HEK293T (cell line): ENCODE results near the gene AQP9.

Experiments
- BHLHE40 ChIP-seq: fragments of 450-650 bp; IDR thresholded peaks from 2 replicates; pipeline ENCODE4 v1.6.1; 2016; ENCODE audit warnings: mild to moderate bottlenecking, moderate library complexity, borderline replicate concordance
- CTBP1 ChIP-seq: fragments of 450-650 bp; IDR thresholded peaks from 2 replicates; pipeline ENCODE4 v1.6.1; 2016; ENCODE audit warnings: borderline replicate concordance
- ELF4 ChIP-seq: fragments of 450-650 bp; IDR thresholded peaks from 2 replicates; pipeline ENCODE4 v1.6.1; 2017; ENCODE audit warnings: antibody characterized with exemption
- FOXA1 ChIP-seq: fragments of 450-650 bp; IDR thresholded peaks from 2 replicates; pipeline ENCODE4 v1.6.1; 2016; ENCODE audit warnings: mild to moderate bottlenecking
- FOXK2 ChIP-seq: fragments of 450-650 bp; IDR thresholded peaks from 2 replicates; pipeline ENCODE4 v1.6.1; 2016; ENCODE audit warnings: mild to moderate bottlenecking
- NFRKB ChIP-seq: fragments of 450-650 bp; IDR thresholded peaks from 2 replicates; pipeline ENCODE4 v1.6.1; 2016; ENCODE audit warnings: mild to moderate bottlenecking, moderate library complexity
- PKNOX1 ChIP-seq: fragments of 450-650 bp; IDR thresholded peaks from 2 replicates; pipeline ENCODE4 v1.6.1; 2016
- SP1 ChIP-seq: fragments of 450-650 bp; IDR thresholded peaks from 2 replicates; pipeline ENCODE4 v1.6.1; 2017
- SUZ12 ChIP-seq: fragments of 450-650 bp; IDR thresholded peaks from 2 replicates; pipeline ENCODE4 v1.6.1; 2016; ENCODE audit warnings: mild to moderate bottlenecking
- TARDBP ChIP-seq: fragments of 450-650 bp; IDR thresholded peaks from 2 replicates; pipeline ENCODE4 v1.6.1; 2016
- ZNF384 ChIP-seq: fragments of 450-650 bp; IDR thresholded peaks from 2 replicates; pipeline ENCODE4 v1.6.1; 2016

GRCh38 chr15:58224068-58224467 is 85.9 kb downstream of the AQP9 start:
- TF ChIP-seq ELF4 (no peak), SUZ12 (no peak), FOXA1 (no peak), PKNOX1 (no peak), SP1 (no peak), FOXK2 (no peak), ZNF384 (no peak), TARDBP (no peak), BHLHE40 (no peak), NFRKB (no peak), CTBP1 (no peak)
